Neural progenitor cell (in vitro differentiated cells): Measurements from ENCODE around the gene ZNF777. TPM values are rescaled to one million over a fixed set of nuclear protein-coding genes. Genes with fewer than 3 reads are reported as not detected.
A peak's percentile ranks its signal among the peaks of the same experiment; 100 is the strongest.

Source experiments
- DNase-seq: peaks from one replicate; pipeline ENCODE4 v3.0.0-alpha.2; 2016; ENCODE audit warnings: low spot score
- H2AFZ ChIP-seq: fragments of 200-600 bp; sonication (generic); replicated peaks from 2 replicates; pipeline ENCODE4 v1.6.1; 2016; ENCODE audit warnings: antibody characterized with exemption
- H3F3A ChIP-seq: fragments of 200-600 bp; sonication (generic); 2 replicates; pipeline ENCODE4 v1.6.1; 2016; ENCODE audit warnings: antibody characterized with exemption, low read depth
- H3K27ac ChIP-seq: fragments of 200-600 bp; sonication (generic); 2 replicates; pipeline ENCODE4 v1.5.1; 2016; ENCODE audit warnings: mild to moderate bottlenecking
- H3K27me3 ChIP-seq: fragments of 200-600 bp; sonication (generic); 2 replicates; pipeline ENCODE4 v1.6.1; 2016; ENCODE audit warnings: mild to moderate bottlenecking, moderate library complexity
- H3K36me3 ChIP-seq: fragments of 200-600 bp; sonication (generic); 2 replicates; pipeline ENCODE4 v1.5.1; 2016
- H3K4me1 ChIP-seq: fragments of 200-600 bp; sonication (generic); 2 replicates; pipeline ENCODE4 v1.6.1; 2016; ENCODE audit warnings: mixed run types
- H3K4me2 ChIP-seq: fragments of 200-600 bp; sonication (generic); 2 replicates; pipeline ENCODE4 v1.6.1; 2016
- H3K4me3 ChIP-seq: fragments of 200-600 bp; sonication (generic); 2 replicates; pipeline ENCODE4 v1.5.1; 2016
- H3K79me2 ChIP-seq: fragments of 200-600 bp; sonication (generic); 2 replicates; pipeline ENCODE4 v1.6.1; 2016; ENCODE audit warnings: low read depth
- H3K9ac ChIP-seq: fragments of 200-600 bp; sonication (generic); 2 replicates; pipeline ENCODE4 v1.6.1; 2016
- H3K9me3 ChIP-seq: fragments of 200-600 bp; sonication (generic); 2 replicates; pipeline ENCODE4 v1.5.1; 2016; ENCODE audit warnings: low read depth
- H4K20me1 ChIP-seq: fragments of 200-600 bp; sonication (generic); 2 replicates; pipeline ENCODE4 v1.6.1; 2016; ENCODE audit warnings: low read depth
- H3K27ac Mint-ChIP-seq: 3 replicates; pipeline ENCODE4 v1.8.0; 2021; ENCODE audit warnings: mixed read lengths
- H3K27me3 Mint-ChIP-seq: 2 replicates; pipeline ENCODE4 v1.8.0; 2022; ENCODE audit warnings: low read depth, mild to moderate bottlenecking, inconsistent platforms, moderate library complexity, mixed read lengths; ENCODE audit not compliant: insufficient read depth
- H3K36me3 Mint-ChIP-seq: 3 replicates; pipeline ENCODE4 v1.8.0; 2021; ENCODE audit warnings: mixed read lengths
- H3K4me1 Mint-ChIP-seq: 3 replicates; pipeline ENCODE4 v1.8.0; 2021; ENCODE audit warnings: mixed read lengths
- H3K4me3 Mint-ChIP-seq: 3 replicates; pipeline ENCODE4 v1.8.0; 2021; ENCODE audit warnings: mild to moderate bottlenecking, moderate library complexity, mixed read lengths
- H3K9me3 Mint-ChIP-seq: 3 replicates; pipeline ENCODE4 v1.8.0; 2020; ENCODE audit warnings: mixed read lengths
- CTCF ChIP-seq: fragments of 200-600 bp; sonication (generic); IDR thresholded peaks from 2 replicates; pipeline ENCODE4 v1.5.1; 2017; ENCODE audit warnings: antibody characterized with exemption, mild to moderate bottlenecking
- EZH2 ChIP-seq: fragments of 200-600 bp; sonication (generic); IDR thresholded peaks from 2 replicates; pipeline ENCODE4 v1.6.1; 2017; ENCODE audit warnings: antibody characterized with exemption, mild to moderate bottlenecking, moderate library complexity
- EZH2phosphoT487 ChIP-seq: fragments of 200-600 bp; sonication (generic); IDR thresholded peaks from 2 replicates; pipeline ENCODE4 v1.6.1; 2017; ENCODE audit warnings: antibody characterized with exemption
- total RNA-seq: library from RNA; depleted of rRNA; stranded (reverse); fragments of >200 nt; gene quantifications from 2 replicates; pipeline ENCODE4 v1.2.3, GENCODE V29; 2015; ENCODE audit warnings: low replicate concordance

ZNF777 gene
- total RNA-seq, 1 donor from 2014 or later: 6.6 TPM

GRCh38 chr7:149456506-149457421 is 4.1 kb downstream of the ZNF777 start:
- H3K27ac Mint-ChIP-seq: no peak overlapping the region
- peaks cover 19% of the 10 kb centered on the region for H3K4me1 Mint-ChIP-seq
- peaks cover 41% of the 10 kb centered on the region for H4K20me1 ChIP-seq
- no peaks in the 10 kb centered on the region for H3K36me3 ChIP-seq
- H3K4me1 ChIP-seq: peaks cover 22% of the 10 kb centered on the region
- no peaks in the 10 kb centered on the region for H3K27me3 Mint-ChIP-seq
- peaks cover 7% of the 10 kb centered on the region for H3K36me3 Mint-ChIP-seq
- H3K9me3 ChIP-seq: no peaks in the 10 kb centered on the region
- peaks cover 28% of the 10 kb centered on the region for H3K79me2 ChIP-seq
- DNase-seq: no peak
- no peak overlapping the region for H3K4me3 ChIP-seq
- no peak overlapping the region for H3K4me2 ChIP-seq
- H3F3A ChIP-seq: peaks cover 34% of the 10 kb centered on the region
- peak overlapping the region; percentile 4 for H3K4me3 Mint-ChIP-seq
- H3K27ac ChIP-seq: no peak overlapping the region
- H3K9ac ChIP-seq: no peak overlapping the region
- peaks cover 20% of the 10 kb centered on the region for H3K27me3 ChIP-seq
- TF ChIP-seq CTCF: no peak
- no peak for TF ChIP-seq EZH2phosphoT487
- TF ChIP-seq EZH2: no peak
- H2AFZ ChIP-seq: no peak overlapping the region
- no peaks in the 10 kb centered on the region for H3K9me3 Mint-ChIP-seq

- Histone ChIP-seq H3K36me3 (no peaks in the 10 kb centered on the region), H3K4me3 (no peak overlapping the region), H3K79me2 (peaks cover 28% of the 10 kb centered on the region), H3K9ac (no peak overlapping the region), H3F3A (peaks cover 20% of the 10 kb centered on the region), H3K4me2 (no peak overlapping the region), H3K27me3 (peaks cover 13% of the 10 kb centered on the region), H3K27ac (no peak overlapping the region), H4K20me1 (peaks cover 41% of the 10 kb centered on the region), H3K9me3 (no peaks in the 10 kb centered on the region), H3K4me1 (peaks cover 22% of the 10 kb centered on the region), H2AFZ (no peak overlapping the region)
- TF ChIP-seq CTCF: no peak
- TF ChIP-seq EZH2: no peak
- TF ChIP-seq EZH2phosphoT487: no peak
- no peak for DNase-seq
- Mint-ChIP-seq H3K27me3 (no peaks in the 10 kb centered on the region), H3K4me3 (no peak overlapping the region), H3K36me3 (peaks cover 13% of the 10 kb centered on the region), H3K9me3 (no peaks in the 10 kb centered on the region), H3K27ac (no peak overlapping the region), H3K4me1 (peaks cover 14% of the 10 kb centered on the region)
These were observed 5.5 kb downstream of the ZNF777 start for GRCh38 chr7:149455175-149455950.

GRCh38 chr7:149454750-149455149 is 6.1 kb downstream of the ZNF777 start:
- H3K9me3 Mint-ChIP-seq: no peaks in the 10 kb centered on the region

More at GRCh38 chr7:149454750-149455149, 6.1 kb downstream of the ZNF777 start:
- Histone ChIP-seq H3K4me2 (no peak overlapping the region), H3K79me2 (peaks cover 28% of the 10 kb centered on the region), H3K27ac (no peak overlapping the region), H3K27me3 (peaks cover 11% of the 10 kb centered on the region), H3F3A (peaks cover 20% of the 10 kb centered on the region), H3K4me3 (no peak overlapping the region), H3K9me3 (no peaks in the 10 kb centered on the region), H3K36me3 (no peaks in the 10 kb centered on the region), H2AFZ (no peak overlapping the region), H3K4me1 (peaks cover 22% of the 10 kb centered on the region), H3K9ac (no peak overlapping the region), H4K20me1 (peaks cover 41% of the 10 kb centered on the region)
- peaks cover 14% of the 10 kb centered on the region for H3K4me1 Mint-ChIP-seq
- no peaks in the 10 kb centered on the region for H3K27me3 Mint-ChIP-seq
- H3K27ac Mint-ChIP-seq: no peak overlapping the region
- TF ChIP-seq CTCF (no peak), EZH2phosphoT487 (no peak), EZH2 (no peak)
- H3K4me3 Mint-ChIP-seq: no peak overlapping the region
- no peak for DNase-seq
- peaks cover 13% of the 10 kb centered on the region for H3K36me3 Mint-ChIP-seq
